Measurements from ENCODE around the gene SH3D19. TPM values are rescaled to one million over a fixed set of nuclear protein-coding genes. Genes with fewer than 3 reads are reported as not detected.
"Not testable (repeated sequence)": the region's sequence is repeated elsewhere in the genome, so short reads cannot be mapped to it uniquely, and the experiment has no call there.

The SH3D19 gene
- total RNA-seq, 2 experiments from 2014 or later: not detected

DNA sequence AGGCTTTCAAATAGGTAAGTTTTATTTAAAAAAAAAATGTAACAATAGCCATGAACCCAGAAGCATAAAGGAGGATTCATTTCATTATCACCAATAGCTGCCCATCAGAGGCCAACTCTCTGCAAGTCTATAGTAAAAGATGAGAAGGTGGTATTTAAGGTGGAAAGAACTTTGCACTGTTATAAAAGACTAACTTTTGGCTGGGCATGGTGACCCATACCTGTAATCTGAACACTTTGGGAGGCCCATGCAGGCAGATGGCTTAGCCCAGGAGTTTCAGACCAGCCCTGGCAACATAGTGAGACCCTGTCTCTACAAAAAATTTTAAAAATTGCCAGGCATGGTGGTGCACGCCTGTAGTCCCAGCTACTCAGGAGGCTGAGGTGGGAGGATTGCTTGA is 182.6 kb downstream of the SH3D19 start:
- Histone ChIP-seq H2AFZ (ENCODE audit: low read length) (no peak overlapping the region), H3K4me1 (ENCODE audit: insufficient read depth, low read length, poor library complexity, severe bottlenecking) (no peaks in the 10 kb centered on the region), H3K4me3 (ENCODE audit: low read depth, low read length, poor library complexity, severe bottlenecking) (no peak overlapping the region), H3K9me2 (ENCODE audit: insufficient read depth, low read length) (no peaks in the 10 kb centered on the region), H3K36me3 (ENCODE audit: insufficient read depth, low read length) (no peaks in the 10 kb centered on the region), H4K20me1 (ENCODE audit: insufficient read depth, low read length) (no peaks in the 10 kb centered on the region), H3K27ac (ENCODE audit: low read depth, low read length, poor library complexity, severe bottlenecking) (no peak overlapping the region), H3K79me2 (ENCODE audit: insufficient read depth, low read depth, low read length) (no peaks in the 10 kb centered on the region), H3K4me2 (ENCODE audit: low read length) (no peak overlapping the region), H3K9me3 (ENCODE audit: low read length) (no peaks in the 10 kb centered on the region)
- intact Hi-C loops (cut with micrococcal nuclease; ENCODE audit: unreplicated experiment): no loop called here
- BruUV-seq (replicated peaks): no TSS peak
- POLR2A ChIA-PET: interaction anchor here (0.5 to 1.3 kb wide), 2 partner anchors 19 to 66 kb away, joined by 3 to 5 read pairs; no protein-coding TSS in a partner anchor
- TF ChIP-seq, protein P1, sequence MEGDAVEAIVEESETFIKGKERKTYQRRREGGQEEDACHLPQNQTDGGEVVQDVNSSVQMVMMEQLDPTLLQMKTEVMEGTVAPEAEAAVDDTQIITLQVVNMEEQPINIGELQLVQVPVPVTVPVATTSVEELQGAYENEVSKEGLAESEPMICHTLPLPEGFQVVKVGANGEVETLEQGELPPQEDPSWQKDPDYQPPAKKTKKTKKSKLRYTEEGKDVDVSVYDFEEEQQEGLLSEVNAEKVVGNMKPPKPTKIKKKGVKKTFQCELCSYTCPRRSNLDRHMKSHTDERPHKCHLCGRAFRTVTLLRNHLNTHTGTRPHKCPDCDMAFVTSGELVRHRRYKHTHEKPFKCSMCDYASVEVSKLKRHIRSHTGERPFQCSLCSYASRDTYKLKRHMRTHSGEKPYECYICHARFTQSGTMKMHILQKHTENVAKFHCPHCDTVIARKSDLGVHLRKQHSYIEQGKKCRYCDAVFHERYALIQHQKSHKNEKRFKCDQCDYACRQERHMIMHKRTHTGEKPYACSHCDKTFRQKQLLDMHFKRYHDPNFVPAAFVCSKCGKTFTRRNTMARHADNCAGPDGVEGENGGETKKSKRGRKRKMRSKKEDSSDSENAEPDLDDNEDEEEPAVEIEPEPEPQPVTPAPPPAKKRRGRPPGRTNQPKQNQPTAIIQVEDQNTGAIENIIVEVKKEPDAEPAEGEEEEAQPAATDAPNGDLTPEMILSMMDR (conservative IDR thresholded peaks at IDR 0.05; ENCODE audit: low read length): no peak
- no peak for TF ChIP-seq EZH2phosphoT487 (IDR thresholded peaks at IDR 0.05; ENCODE audit: borderline replicate concordance, low read depth, low read length)
- DNase-seq (ENCODE audit: low spot score): no peak
- CTCF ChIA-PET (ENCODE audit: unreplicated experiment): no interaction called here

DNA sequence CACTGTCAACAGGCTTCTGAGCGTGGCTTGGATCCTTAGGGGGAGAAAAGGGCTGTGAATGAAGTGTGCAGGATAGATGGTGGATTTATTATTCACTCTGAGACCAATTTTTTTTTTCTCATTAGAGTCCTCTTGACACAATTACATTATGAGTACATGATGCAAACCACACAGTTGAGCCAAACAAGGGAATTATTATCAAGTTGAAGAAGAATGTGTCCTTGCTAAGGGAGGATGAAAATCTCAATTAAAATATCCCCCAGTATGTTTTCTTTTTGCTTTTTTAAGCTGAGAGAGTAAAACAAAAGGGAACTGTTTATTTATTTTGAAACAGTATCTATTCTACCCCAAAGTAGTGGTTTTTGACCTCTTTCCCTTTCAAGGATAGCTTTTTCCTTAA is 185.6 kb downstream of the SH3D19 start:
- no peaks in the 10 kb centered on the region for H3K9me3 ChIP-seq (ENCODE audit: low read length)
- ChIA-PET POLR2A (interaction anchor here (0.6 to 1.4 kb wide), 4 partner anchors 22 to 1383 kb away, joined by 3 to 6 read pairs (median 4); no protein-coding TSS in a partner anchor), CTCF (ENCODE audit: unreplicated experiment) (no interaction called here)
- no peaks in the 10 kb centered on the region for H3K36me3 ChIP-seq (ENCODE audit: insufficient read depth, low read length)
- no peak overlapping the region for H3K27ac ChIP-seq (ENCODE audit: low read depth, low read length, poor library complexity, severe bottlenecking)
- TF ChIP-seq EZH2phosphoT487 (IDR thresholded peaks at IDR 0.05; ENCODE audit: borderline replicate concordance, low read depth, low read length): no peak
- TF ChIP-seq, protein P1 (conservative IDR thresholded peaks at IDR 0.05; ENCODE audit: low read length): no peak
- no peaks in the 10 kb centered on the region for H3K9me2 ChIP-seq (ENCODE audit: insufficient read depth, low read length)
- no peak for DNase-seq (ENCODE audit: low spot score)
- H4K20me1 ChIP-seq (ENCODE audit: insufficient read depth, low read length): no peaks in the 10 kb centered on the region
- H2AFZ ChIP-seq (ENCODE audit: low read length): no peak overlapping the region
- intact Hi-C loops (cut with micrococcal nuclease; ENCODE audit: unreplicated experiment): no loop called here
- no TSS peak for BruUV-seq (replicated peaks)
- no peak overlapping the region for H3K4me3 ChIP-seq (ENCODE audit: low read depth, low read length, poor library complexity, severe bottlenecking)
- no peaks in the 10 kb centered on the region for H3K4me1 ChIP-seq (ENCODE audit: insufficient read depth, low read length, poor library complexity, severe bottlenecking)
- no peaks in the 10 kb centered on the region for H3K79me2 ChIP-seq (ENCODE audit: insufficient read depth, low read depth, low read length)
- no peak overlapping the region for H3K4me2 ChIP-seq (ENCODE audit: low read length)

DNA sequence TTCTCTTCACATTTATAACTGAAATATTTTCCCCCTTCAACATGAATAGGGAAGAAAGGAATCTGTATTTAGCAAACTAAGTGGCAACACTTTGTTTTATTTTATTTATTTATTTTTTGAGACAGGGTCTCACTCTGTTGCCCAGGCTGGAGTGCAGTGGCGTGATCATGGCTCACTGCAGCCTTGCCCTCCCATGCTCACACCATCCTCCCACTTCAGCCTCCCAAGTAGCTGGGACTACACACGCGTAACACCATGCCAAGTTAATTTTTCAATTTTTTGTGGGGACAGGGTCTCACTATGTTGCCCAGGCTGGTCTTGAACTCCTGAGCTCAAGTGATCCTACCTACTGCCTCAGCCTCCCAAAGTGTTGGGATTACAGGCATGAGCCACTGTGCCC is 189.4 kb downstream of the SH3D19 start:
- H3K4me3 ChIP-seq (ENCODE audit: low read depth, low read length, poor library complexity, severe bottlenecking); H3K9me3 ChIP-seq (ENCODE audit: low read length); H3K4me1 ChIP-seq (ENCODE audit: insufficient read depth, low read length, poor library complexity, severe bottlenecking); intact Hi-C loops (cut with micrococcal nuclease; ENCODE audit: unreplicated experiment); H3K27ac ChIP-seq (ENCODE audit: low read depth, low read length, poor library complexity, severe bottlenecking); H2AFZ ChIP-seq (ENCODE audit: low read length); BruUV-seq (replicated peaks); H3K9me2 ChIP-seq (ENCODE audit: insufficient read depth, low read length); H3K4me2 ChIP-seq (ENCODE audit: low read length); H4K20me1 ChIP-seq (ENCODE audit: insufficient read depth, low read length); H3K79me2 ChIP-seq (ENCODE audit: insufficient read depth, low read depth, low read length); CTCF ChIA-PET (ENCODE audit: unreplicated experiment); DNase-seq (ENCODE audit: low spot score); POLR2A ChIA-PET; H3K36me3 ChIP-seq (ENCODE audit: insufficient read depth, low read length): not testable (repeated sequence)

Measured in OCI-LY7 (cell line).